Mesenchymal stem cell (in vitro differentiated cells and primary cell): ENCODE measurements around the gene RNU1-2.
"Not testable (repeated sequence)": the region's sequence is repeated elsewhere in the genome, so short reads cannot be mapped to it uniquely, and the experiment has no call there.

Source experiments
- DNase-seq: peaks from one replicate; pipeline ENCODE4 v3.0.0-alpha.2; 2013
- H2AFZ ChIP-seq: one replicate; pipeline ENCODE4 v1.6.1; 2013; ENCODE audit warnings: low read depth, mild to moderate bottlenecking, control low read depth, inconsistent platforms, low read length, moderate library complexity
- H2AK5ac ChIP-seq: 2 replicates; pipeline ENCODE4 v1.6.1; 2013; ENCODE audit warnings: low read length, moderate library complexity, mild to moderate bottlenecking, inconsistent platforms; ENCODE audit not compliant: severe bottlenecking
- H2BK120ac ChIP-seq: one replicate; pipeline ENCODE4 v1.6.1; 2013; ENCODE audit warnings: low read depth, mild to moderate bottlenecking, inconsistent platforms, low read length, moderate library complexity
- H2BK12ac ChIP-seq, 2 experiments: one replicate each; pipeline ENCODE4 v1.6.1; 2013; ENCODE audit warnings: inconsistent platforms in 2 of 2, low read length in 2 of 2, mild to moderate bottlenecking in 2 of 2, moderate library complexity in 2 of 2, control low read depth in 1 of 2
- H2BK15ac ChIP-seq: one replicate; pipeline ENCODE4 v1.6.1; 2013; ENCODE audit warnings: mild to moderate bottlenecking, low read depth, inconsistent platforms; ENCODE audit not compliant: poor library complexity, severe bottlenecking
- H2BK5ac ChIP-seq: 2 replicates; pipeline ENCODE4 v1.6.1; 2013; ENCODE audit warnings: low read depth, mild to moderate bottlenecking, low read length, control low read depth, inconsistent platforms; ENCODE audit not compliant: poor library complexity, severe bottlenecking
- H3K14ac ChIP-seq, 2 experiments: one replicate each; pipeline ENCODE4 v1.6.1; 2013; ENCODE audit warnings: inconsistent platforms in 2 of 2, low read length in 2 of 2, control low read depth in 1 of 2, mild to moderate bottlenecking in 1 of 2, moderate library complexity in 1 of 2
- H3K18ac ChIP-seq, 2 experiments: one replicate each; pipeline ENCODE4 v1.6.1; 2013; ENCODE audit warnings: inconsistent platforms in 2 of 2, low read length in 2 of 2, control low read depth in 1 of 2, low read depth in 1 of 2, mild to moderate bottlenecking in 1 of 2
- H3K23ac ChIP-seq, 2 experiments: one replicate each; pipeline ENCODE4 v1.6.1; 2013; ENCODE audit warnings: inconsistent platforms in 2 of 2, low read length in 2 of 2, mild to moderate bottlenecking in 2 of 2, moderate library complexity in 2 of 2, control low read depth in 1 of 2
- H3K27ac ChIP-seq: 2 replicates; pipeline ENCODE4 v1.5.1; 2013; ENCODE audit warnings: mild to moderate bottlenecking, moderate library complexity, low read length, control low read depth, inconsistent platforms; ENCODE audit not compliant: poor library complexity, severe bottlenecking
- H3K27me3 ChIP-seq, 2 experiments: 2 replicates each; pipeline versions ENCODE4 v1.6.1 to v1.7.0; 2013; ENCODE audit warnings: low read length in 2 of 2, mild to moderate bottlenecking in 2 of 2, moderate library complexity in 2 of 2, control low read depth in 1 of 2, inconsistent platforms in 1 of 2; ENCODE audit not compliant: control insufficient read depth in 1 of 2, insufficient read depth in 1 of 2
- H3K36me3 ChIP-seq, 2 experiments: 2 replicates each; pipeline versions ENCODE4 v1.6.1 to v1.7.0; 2013; ENCODE audit warnings: low read length in 2 of 2, control low read depth in 1 of 2, inconsistent platforms in 1 of 2, low read depth in 1 of 2, mild to moderate bottlenecking in 1 of 2; ENCODE audit not compliant: insufficient read depth in 2 of 2, control insufficient read depth in 1 of 2
- H3K4ac ChIP-seq, 2 experiments: one replicate each; pipeline ENCODE4 v1.6.1; 2013; ENCODE audit warnings: inconsistent platforms in 2 of 2, low read length in 2 of 2, mild to moderate bottlenecking in 2 of 2, moderate library complexity in 2 of 2, control low read depth in 1 of 2, low read depth in 1 of 2
- H3K4me1 ChIP-seq: 2 replicates; pipeline ENCODE4 v1.6.1; 2013; ENCODE audit warnings: low read depth, low read length, control low read depth; ENCODE audit not compliant: control insufficient read depth, insufficient read depth
- H3K4me2 ChIP-seq: 2 replicates; pipeline ENCODE4 v1.6.1; 2013; ENCODE audit warnings: low read length, mild to moderate bottlenecking, inconsistent platforms; ENCODE audit not compliant: poor library complexity, severe bottlenecking
- H3K4me3 ChIP-seq, 2 experiments: 2 replicates each; pipeline versions ENCODE4 v1.5.1 to v1.7.0; 2013; ENCODE audit warnings: low read length in 2 of 2, mild to moderate bottlenecking in 2 of 2, control low read depth in 1 of 2, low read depth in 1 of 2; ENCODE audit not compliant: insufficient read depth in 1 of 2
- H3K79me1 ChIP-seq: replicated peaks from 2 replicates; pipeline ENCODE4 v1.6.1; 2013; ENCODE audit warnings: mild to moderate bottlenecking, control low read depth, low read length, inconsistent platforms; ENCODE audit not compliant: poor library complexity, severe bottlenecking
- H3K9ac ChIP-seq: 2 replicates; pipeline ENCODE4 v1.7.0; 2013; ENCODE audit warnings: mild to moderate bottlenecking, low read length, moderate library complexity
- H3K9me3 ChIP-seq: 2 replicates; pipeline ENCODE4 v1.7.0; 2013; ENCODE audit warnings: mild to moderate bottlenecking, low read length; ENCODE audit not compliant: control insufficient read depth
- H4K8ac ChIP-seq: one replicate; pipeline ENCODE4 v1.6.1; 2013; ENCODE audit warnings: inconsistent platforms, mild to moderate bottlenecking, low read length, moderate library complexity
- H4K91ac ChIP-seq: one replicate; pipeline ENCODE4 v1.6.1; 2013; ENCODE audit warnings: mild to moderate bottlenecking, low read length, inconsistent platforms
- WGBS: methylation state at CpG from one replicate; pipeline ENCODE4 v1.1.7; 2013; ENCODE audit warnings: mixed read lengths; 5-methylcytosine and 5-hydroxymethylcytosine counted together

Gene RNU1-2

GRCh38 chr1:16895233-16895597 is 565 bp upstream of the RNU1-2 start:
- Histone ChIP-seq H3K9ac (peak overlapping the region; percentile 88), H3K4me3 (peak overlapping the region in 1 of 2 experiments; percentile 44)
- not testable (repeated sequence) for H3K18ac ChIP-seq, H3K9me3 ChIP-seq, H2BK120ac ChIP-seq, H2BK12ac ChIP-seq, H3K4ac ChIP-seq, H2BK5ac ChIP-seq, H3K27ac ChIP-seq, H4K8ac ChIP-seq, H2AK5ac ChIP-seq, H3K79me1 ChIP-seq, H3K23ac ChIP-seq, H2AFZ ChIP-seq, H2BK15ac ChIP-seq, H3K27me3 ChIP-seq, H3K4me2 ChIP-seq, H4K91ac ChIP-seq, H3K36me3 ChIP-seq, DNase-seq, H3K4me1 ChIP-seq, H3K14ac ChIP-seq
- 0% methylated on average over 2 of the region's 6 CpGs for WGBS

GRCh38 chr1:16896316-16897055 is 706 bp downstream of the RNU1-2 start:
- not testable (repeated sequence) for H2BK5ac ChIP-seq, H3K27me3 ChIP-seq, H2BK12ac ChIP-seq, H2BK15ac ChIP-seq, H3K36me3 ChIP-seq, H2AFZ ChIP-seq, H3K79me1 ChIP-seq, H3K9me3 ChIP-seq, H3K23ac ChIP-seq, H2AK5ac ChIP-seq, H3K18ac ChIP-seq, H4K91ac ChIP-seq, H3K14ac ChIP-seq, H3K4me1 ChIP-seq, H4K8ac ChIP-seq
- Histone ChIP-seq H3K4ac (peak overlapping the region in 1 of 2 experiments; percentile 41), H3K9ac (peak overlapping the region; percentile 29), H3K4me3 (peak overlapping the region in 1 of 2 experiments; percentile 60), H3K4me2 (peak overlapping the region; percentile 31), H2BK120ac (peak overlapping the region; percentile 19), H3K27ac (peak overlapping the region; percentile 53)
- 10% methylated on average over 19 of the region's 24 CpGs for WGBS
- DNase-seq, result peak; percentile 100

GRCh38 chr1:16897653-16898052 is 1.9 kb downstream of the RNU1-2 start:
- H3K27me3 ChIP-seq, H3K4ac ChIP-seq, H3K14ac ChIP-seq, H2BK5ac ChIP-seq, H3K27ac ChIP-seq, H3K23ac ChIP-seq, H4K91ac ChIP-seq, H4K8ac ChIP-seq, H3K9me3 ChIP-seq, H2BK15ac ChIP-seq, H3K4me3 ChIP-seq, H2BK120ac ChIP-seq, H3K36me3 ChIP-seq, H2AK5ac ChIP-seq, H2AFZ ChIP-seq, H3K79me1 ChIP-seq, H3K9ac ChIP-seq, H3K4me1 ChIP-seq, H3K4me2 ChIP-seq, H3K18ac ChIP-seq, H2BK12ac ChIP-seq: not testable (repeated sequence)
- 67% methylated on average over 1 of the region's 1 CpG for WGBS
- peak; percentile 20 for DNase-seq

GRCh38 chr1:16898298-16898697 is 2.5 kb downstream of the RNU1-2 start:
- H4K8ac ChIP-seq, H3K79me1 ChIP-seq, H2BK15ac ChIP-seq, H3K18ac ChIP-seq, H3K27ac ChIP-seq, H3K4me1 ChIP-seq, H3K14ac ChIP-seq, DNase-seq, H4K91ac ChIP-seq, H3K9ac ChIP-seq, H3K27me3 ChIP-seq, H2AK5ac ChIP-seq, H3K4me3 ChIP-seq, H3K4ac ChIP-seq, H2AFZ ChIP-seq, H3K36me3 ChIP-seq, H2BK120ac ChIP-seq, H3K23ac ChIP-seq, H3K9me3 ChIP-seq, H3K4me2 ChIP-seq, H2BK5ac ChIP-seq, H2BK12ac ChIP-seq: not testable (repeated sequence)
